Astrocyte (in vitro differentiated cells and primary cell): Measurements from ENCODE around the gene LRIT3.
"Not testable (repeated sequence)": the region's sequence is repeated elsewhere in the genome, so short reads cannot be mapped to it uniquely, and the experiment has no call there.

Experiments
- CTCF ChIP-seq: IDR thresholded peaks from 2 replicates; pipeline ENCODE4 v1.5.1; 2011; ENCODE audit warnings: low read depth, mild to moderate bottlenecking, inconsistent platforms, low read length, moderate library complexity; ENCODE audit not compliant: insufficient read depth
- EZH2 ChIP-seq: IDR thresholded peaks from 2 replicates; pipeline ENCODE4 v1.6.1; 2012; ENCODE audit warnings: mild to moderate bottlenecking, low read length, inconsistent platforms; ENCODE audit not compliant: insufficient read depth

DNA sequence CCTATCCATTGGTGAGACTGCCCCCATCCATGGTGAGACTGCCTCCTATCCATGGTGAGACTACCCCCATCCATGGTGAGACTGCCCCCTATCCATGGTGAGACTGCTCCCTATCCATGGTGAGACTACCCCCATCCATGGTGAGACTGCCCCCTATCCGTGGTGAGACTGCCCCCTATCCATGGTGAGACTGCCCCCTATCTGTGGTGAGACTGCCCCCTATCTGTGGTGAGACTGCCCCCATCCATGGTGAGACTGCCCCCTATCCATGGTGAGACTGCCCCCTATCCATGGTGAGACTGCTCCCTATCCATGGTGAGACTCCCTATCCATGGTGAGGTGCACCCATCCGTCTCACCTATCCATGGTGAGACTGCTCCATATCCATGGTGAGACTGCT lies 27.6 kb downstream of the LRIT3 start:
- not testable (repeated sequence) for TF ChIP-seq CTCF, EZH2
